Measurements from ENCODE around the gene KIF5B. TPM values are rescaled to one million over a fixed set of nuclear protein-coding genes. Genes with fewer than 3 reads are reported as not detected.
"Not testable (repeated sequence)": the region's sequence is repeated elsewhere in the genome, so short reads cannot be mapped to it uniquely, and the experiment has no call there.

Gene KIF5B
- total RNA-seq, 4 donors from 2014 or later: 253 to 317 (median 298) TPM

DNA sequence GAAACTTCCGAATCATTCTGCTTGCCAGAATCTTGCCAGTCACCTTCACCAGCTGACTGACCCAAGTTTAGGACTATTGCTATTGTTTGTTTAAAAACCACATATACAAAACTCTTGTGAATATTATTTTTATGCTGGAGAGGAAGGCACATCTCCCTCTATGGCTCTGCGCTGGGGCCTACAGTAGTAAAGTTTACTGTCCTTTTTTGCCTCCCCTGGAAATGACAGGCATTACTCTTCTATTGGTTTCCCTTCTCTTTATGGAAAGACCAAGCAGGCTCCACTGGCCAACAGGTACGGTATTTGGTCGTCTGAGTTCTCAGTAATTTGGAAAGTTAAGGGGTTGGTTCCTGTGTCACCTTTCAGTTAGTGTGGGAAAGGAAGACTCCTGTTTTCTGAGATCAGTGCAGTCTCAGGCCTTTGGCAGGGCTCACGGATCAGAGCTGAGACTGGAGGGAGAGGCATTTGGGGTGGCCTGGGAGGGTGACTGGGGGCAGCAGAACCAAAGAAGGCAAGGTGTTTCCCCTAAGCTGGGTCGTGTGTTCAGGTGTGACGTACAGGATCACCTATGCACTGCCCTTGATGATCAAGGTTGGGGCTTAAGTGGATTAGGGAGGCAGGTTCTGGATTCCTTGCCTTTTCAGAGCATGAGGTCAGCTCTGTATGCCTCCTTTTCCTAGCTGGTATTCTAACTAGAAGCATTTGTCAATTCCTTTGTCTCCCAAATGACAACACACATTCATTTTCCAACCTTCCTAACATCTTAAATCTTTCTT, 16.0 kb upstream of the KIF5B start:
- Histone ChIP-seq H3K4me1 (peaks cover 0 to 6% (median 0%) of the 10 kb centered on the region in 4 donors), H3K4me3 (no peak overlapping the region), H3K36me3 (no peaks in the 10 kb centered on the region), H3K9me3 (no peaks in the 10 kb centered on the region), H3K27ac (replicated peaks in 1 of 4) (no peak overlapping the region), H3K27me3 (no peaks in the 10 kb centered on the region)
- 79% methylated on average over 7 of the region's 7 CpGs for WGBS
- peak; percentile 42 for DNase-seq (ENCODE audit: extremely low spot score)
- intact Hi-C loops (cut with DNase I): no loop called here
- TF ChIP-seq POLR2A (IDR thresholded peaks at IDR 0.05; ENCODE audit: low read depth): no peak
- no peak for TF ChIP-seq POLR2AphosphoS5 (IDR thresholded peaks at IDR 0.05)
- no peak for TF ChIP-seq EP300 (IDR thresholded peaks at IDR 0.05)
- TF ChIP-seq, protein P1, sequence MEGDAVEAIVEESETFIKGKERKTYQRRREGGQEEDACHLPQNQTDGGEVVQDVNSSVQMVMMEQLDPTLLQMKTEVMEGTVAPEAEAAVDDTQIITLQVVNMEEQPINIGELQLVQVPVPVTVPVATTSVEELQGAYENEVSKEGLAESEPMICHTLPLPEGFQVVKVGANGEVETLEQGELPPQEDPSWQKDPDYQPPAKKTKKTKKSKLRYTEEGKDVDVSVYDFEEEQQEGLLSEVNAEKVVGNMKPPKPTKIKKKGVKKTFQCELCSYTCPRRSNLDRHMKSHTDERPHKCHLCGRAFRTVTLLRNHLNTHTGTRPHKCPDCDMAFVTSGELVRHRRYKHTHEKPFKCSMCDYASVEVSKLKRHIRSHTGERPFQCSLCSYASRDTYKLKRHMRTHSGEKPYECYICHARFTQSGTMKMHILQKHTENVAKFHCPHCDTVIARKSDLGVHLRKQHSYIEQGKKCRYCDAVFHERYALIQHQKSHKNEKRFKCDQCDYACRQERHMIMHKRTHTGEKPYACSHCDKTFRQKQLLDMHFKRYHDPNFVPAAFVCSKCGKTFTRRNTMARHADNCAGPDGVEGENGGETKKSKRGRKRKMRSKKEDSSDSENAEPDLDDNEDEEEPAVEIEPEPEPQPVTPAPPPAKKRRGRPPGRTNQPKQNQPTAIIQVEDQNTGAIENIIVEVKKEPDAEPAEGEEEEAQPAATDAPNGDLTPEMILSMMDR (IDR thresholded peaks at IDR 0.05): no peak

DNA sequence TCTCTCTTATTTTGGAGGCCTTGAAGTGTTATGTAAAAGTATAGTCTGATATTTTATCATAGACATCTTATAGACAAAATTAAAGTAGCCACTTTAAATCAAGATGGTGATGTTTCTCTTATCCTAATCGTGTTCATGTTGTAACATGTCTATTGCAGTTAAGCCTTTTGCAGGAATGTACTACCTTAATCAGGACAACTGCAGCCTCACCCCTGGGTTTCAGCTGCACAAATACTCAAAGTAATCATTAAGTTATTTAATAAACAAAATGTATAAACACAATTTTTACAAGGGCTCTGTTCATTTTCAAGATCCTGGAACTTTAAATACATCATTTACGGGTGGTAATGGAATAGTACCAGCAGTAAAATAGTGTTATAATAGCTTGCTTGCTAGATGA, 14.4 kb upstream of the KIF5B start:
- WGBS: 87% methylated on average over 2 of the region's 2 CpGs
- no peak for TF ChIP-seq POLR2A (IDR thresholded peaks at IDR 0.05; ENCODE audit: low read depth)
- TF ChIP-seq, protein P1 (IDR thresholded peaks at IDR 0.05): no peak
- no peak for TF ChIP-seq POLR2AphosphoS5 (IDR thresholded peaks at IDR 0.05)
- no peak for TF ChIP-seq EP300 (IDR thresholded peaks at IDR 0.05)
- DNase-seq (ENCODE audit: extremely low spot score): no peak
- H3K9me3 ChIP-seq: no peaks in the 10 kb centered on the region
- H3K27me3 ChIP-seq: no peaks in the 10 kb centered on the region
- no peak overlapping the region for H3K27ac ChIP-seq (replicated peaks in 1 of 4)
- H3K4me3 ChIP-seq: no peak overlapping the region
- no peaks in the 10 kb centered on the region for H3K36me3 ChIP-seq
- peaks cover 0 to 6% (median 0%) of the 10 kb centered on the region in 4 donors for H3K4me1 ChIP-seq
- intact Hi-C loops (cut with DNase I): no loop called here

DNA sequence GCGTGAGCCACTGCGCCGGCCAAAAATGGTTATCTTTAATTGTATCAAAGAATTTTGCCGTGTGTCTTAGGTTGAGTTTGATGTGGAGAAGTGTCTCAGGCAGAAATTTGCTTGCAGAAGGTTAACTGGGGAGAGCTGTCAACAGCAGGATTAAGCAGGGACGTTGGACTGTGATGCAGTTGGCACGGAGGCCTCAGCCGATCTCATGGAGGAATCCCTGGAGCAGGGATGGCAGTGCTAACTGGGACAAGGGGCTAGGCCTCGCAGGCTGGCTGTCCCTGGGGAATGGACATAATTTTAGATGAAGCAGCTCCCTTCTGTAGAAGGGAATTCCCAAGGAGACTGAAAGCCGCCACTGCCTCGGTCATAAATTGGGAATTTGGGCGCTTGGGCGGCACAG, 12.3 kb upstream of the KIF5B start:
- intact Hi-C loops (cut with DNase I): no loop called here
- Histone ChIP-seq H3K27ac (replicated peaks in 1 of 4) (no peak overlapping the region), H3K27me3 (no peaks in the 10 kb centered on the region), H3K9me3 (no peaks in the 10 kb centered on the region), H3K36me3 (no peaks in the 10 kb centered on the region), H3K4me1 (peaks cover 0 to 3% (median 0%) of the 10 kb centered on the region in 4 donors), H3K4me3 (no peak overlapping the region)
- no peak for TF ChIP-seq EP300 (IDR thresholded peaks at IDR 0.05)
- no peak for TF ChIP-seq POLR2AphosphoS5 (IDR thresholded peaks at IDR 0.05)
- TF ChIP-seq, protein P1 (IDR thresholded peaks at IDR 0.05): no peak
- TF ChIP-seq POLR2A (IDR thresholded peaks at IDR 0.05; ENCODE audit: low read depth): no peak
- WGBS: 80% methylated on average over 12 of the region's 12 CpGs
- no peak for DNase-seq (ENCODE audit: extremely low spot score)

- H3K27ac ChIP-seq (replicated peaks in 1 of 4); intact Hi-C loops (cut with DNase I); H3K36me3 ChIP-seq; H3K9me3 ChIP-seq; H3K4me1 ChIP-seq; DNase-seq (ENCODE audit: extremely low spot score); H3K27me3 ChIP-seq; H3K4me3 ChIP-seq: not testable (repeated sequence)
- WGBS: 84% methylated on average over 5 of the region's 5 CpGs
Observed at GRCh38 chr10:32067931-32068330, 11.7 kb upstream of the KIF5B start.

- Histone ChIP-seq H3K27ac (replicated peaks in 1 of 4) (no peak overlapping the region), H3K36me3 (no peaks in the 10 kb centered on the region), H3K4me3 (no peak overlapping the region), H3K9me3 (no peaks in the 10 kb centered on the region), H3K27me3 (no peaks in the 10 kb centered on the region), H3K4me1 (no peaks in the 10 kb centered on the region)
- no peak for DNase-seq (ENCODE audit: extremely low spot score)
- 88% methylated on average over 4 of the region's 4 CpGs for WGBS
- intact Hi-C loops (cut with DNase I): no loop called here
- TF ChIP-seq POLR2AphosphoS5 (IDR thresholded peaks at IDR 0.05) (no peak), POLR2A (IDR thresholded peaks at IDR 0.05; ENCODE audit: low read depth) (no peak), EP300 (IDR thresholded peaks at IDR 0.05) (no peak)
- TF ChIP-seq, protein P1 (IDR thresholded peaks at IDR 0.05): no peak
Observed at GRCh38 chr10:32065856-32066255, 9.6 kb upstream of the KIF5B start.

Data from esophagus muscularis mucosa (tissue), 4 donors.